GM08714 (cell line): Measurements from ENCODE around the gene DYNLRB1.

Experiments used
- H3K4me3 ChIP-seq: fragments of 200-500 bp; sonication (Bioruptor generic); 2 replicates; pipeline ENCODE4 v1.5.1; 2014; ENCODE audit warnings: mild to moderate bottlenecking, low read length, inconsistent platforms
- ZNF274 ChIP-seq: IDR thresholded peaks from 2 replicates; pipeline ENCODE4 v1.6.1; 2012; ENCODE audit warnings: mild to moderate bottlenecking, low read depth, low read length

DYNLRB1 gene

DNA sequence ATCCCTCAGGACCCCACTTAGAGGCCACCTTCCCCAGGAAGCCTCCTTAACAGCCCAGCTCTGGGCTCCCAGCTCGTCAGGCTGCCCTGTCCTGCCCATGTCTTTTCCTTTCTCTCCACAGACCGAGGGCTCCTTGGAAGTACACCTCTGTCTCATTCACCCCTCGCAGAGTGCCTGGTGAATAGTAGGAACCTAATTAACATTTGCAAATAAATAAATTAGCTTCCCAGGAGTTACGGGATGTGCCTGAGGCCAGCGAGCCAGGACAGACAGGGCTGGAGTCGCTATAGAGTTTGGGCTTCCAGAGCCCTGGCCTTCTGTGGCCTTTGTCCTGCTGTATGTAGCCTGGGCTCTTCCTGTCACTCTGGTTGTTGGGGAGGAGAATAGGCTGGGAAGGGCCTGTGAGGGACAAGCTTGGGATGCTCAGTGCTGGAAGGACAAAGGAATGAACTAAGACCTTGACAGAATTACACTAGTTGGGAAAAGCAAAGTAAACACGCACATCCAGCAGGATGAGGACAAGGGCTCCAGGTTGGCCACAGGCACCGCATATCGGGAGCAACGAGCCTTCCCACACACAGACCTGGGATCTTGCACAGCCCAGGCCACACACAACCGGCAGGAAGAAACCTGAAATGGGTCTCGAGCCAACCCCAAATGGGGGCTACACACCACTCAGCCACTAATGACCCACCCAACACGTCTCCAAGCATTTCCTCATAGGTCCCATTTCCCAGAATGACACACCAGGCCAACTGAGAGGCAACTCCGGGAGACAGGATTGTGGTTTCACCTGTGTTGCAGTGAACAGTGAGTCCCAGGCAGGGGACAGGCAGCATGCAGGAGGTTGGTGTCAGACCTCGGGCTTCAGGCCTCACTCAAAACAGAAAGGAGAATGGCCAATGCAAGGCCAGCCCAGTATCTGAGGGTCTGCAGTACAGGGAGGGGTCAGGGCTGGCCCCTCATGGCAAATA is 52.0 kb downstream of the DYNLRB1 start:
- H3K4me3 ChIP-seq = no peak overlapping the region
- TF ChIP-seq ZNF274 = no peak

DNA sequence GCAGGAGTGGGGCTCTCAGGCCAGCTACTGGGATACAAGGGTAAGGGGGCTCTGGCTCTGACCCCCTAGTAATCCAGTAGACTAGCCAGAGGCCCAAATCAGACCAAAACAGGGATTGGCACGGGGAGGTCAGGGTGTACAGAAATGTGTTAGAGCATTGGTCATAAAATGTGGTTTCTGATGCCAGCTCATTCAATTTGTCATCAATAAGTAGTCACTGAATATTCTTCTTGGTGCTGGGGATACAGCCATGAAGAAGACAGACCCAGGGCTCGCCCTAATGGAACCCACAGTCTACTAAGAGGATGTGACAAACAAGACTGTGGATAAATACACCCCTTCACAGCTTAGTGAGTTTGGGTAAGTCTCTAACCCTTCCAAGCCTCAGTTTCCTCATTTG is 53.4 kb downstream of the DYNLRB1 start:
- no peak overlapping the region for H3K4me3 ChIP-seq
- TF ChIP-seq ZNF274 = no peak

DNA sequence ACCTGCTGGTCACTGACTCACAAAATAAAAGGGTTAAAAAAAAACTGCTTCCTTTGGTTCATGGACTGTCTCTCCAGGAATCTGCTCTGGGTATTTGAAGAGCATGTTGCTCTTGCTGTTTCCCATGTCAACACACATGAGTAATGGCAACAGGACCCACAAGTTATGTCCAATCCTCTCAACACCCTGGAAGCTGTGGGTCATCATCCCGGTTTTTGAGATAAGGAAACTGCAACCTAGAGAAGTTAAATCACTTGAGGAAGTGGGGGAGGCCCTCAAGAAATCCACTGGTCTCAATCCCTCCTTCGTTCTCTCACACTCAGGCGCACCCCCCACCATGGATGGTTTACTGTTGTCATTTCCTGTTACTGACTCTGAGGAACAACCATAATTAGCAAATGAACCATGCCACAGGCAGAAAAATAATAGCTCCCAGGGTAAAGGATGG is 54.7 kb downstream of the DYNLRB1 start:
- no peak for TF ChIP-seq ZNF274
- H3K4me3 ChIP-seq = no peak overlapping the region

DNA sequence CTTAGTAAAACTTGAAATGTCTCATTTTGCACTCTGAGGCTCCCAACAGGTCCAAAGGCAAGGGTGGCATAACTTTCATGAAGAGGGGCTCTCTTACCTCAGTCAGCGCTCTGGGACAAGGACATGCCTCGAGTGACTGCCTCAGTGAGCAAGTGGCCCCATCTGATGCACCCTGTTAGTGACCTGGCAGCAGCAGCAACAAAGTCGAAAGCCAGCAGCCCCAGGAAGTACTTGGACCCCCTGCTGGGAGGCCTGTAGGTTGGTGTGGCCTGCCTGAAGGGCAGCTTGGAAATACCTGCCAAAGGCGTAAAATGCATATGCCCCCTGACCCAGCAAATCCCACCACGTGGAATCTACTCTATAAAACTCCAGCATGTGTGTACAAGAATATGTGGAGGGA is 55.5 kb downstream of the DYNLRB1 start:
- no peak overlapping the region for H3K4me3 ChIP-seq
- no peak for TF ChIP-seq ZNF274

DNA sequence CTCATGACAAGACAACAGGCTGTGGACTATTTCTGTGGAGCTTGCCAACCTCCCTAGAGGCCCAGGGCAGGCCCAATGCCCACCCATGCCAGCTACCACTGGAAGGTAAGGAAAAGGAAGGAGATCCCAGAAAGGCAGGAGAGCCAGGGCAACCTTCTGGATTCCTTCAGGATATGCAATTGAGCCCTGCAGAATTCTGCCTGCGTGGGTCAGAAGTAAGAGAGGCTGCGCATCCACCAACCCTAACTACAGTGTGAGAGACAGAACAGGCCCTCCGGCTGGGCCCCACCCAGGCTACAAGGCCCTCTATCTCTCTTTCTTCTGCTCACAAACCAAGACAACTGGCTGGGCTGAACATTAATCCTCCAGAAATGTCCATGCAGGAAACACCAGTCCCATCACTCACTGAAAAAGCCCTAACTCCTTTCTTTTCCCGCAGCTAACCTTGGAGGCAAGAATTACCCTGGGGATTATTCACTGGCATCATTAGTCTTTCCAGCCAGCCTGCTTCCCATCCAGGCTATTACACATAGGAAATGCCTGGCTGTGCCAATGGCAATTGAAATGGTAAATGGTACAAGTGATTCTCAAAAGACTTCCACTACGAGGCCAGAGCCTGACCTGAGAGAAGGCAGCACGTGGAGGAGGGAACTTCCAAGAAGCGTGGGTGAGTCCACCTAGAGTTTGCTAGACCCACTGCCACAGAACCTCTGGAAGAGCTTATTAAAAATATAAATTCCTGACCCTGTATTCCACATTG is 57.5 kb downstream of the DYNLRB1 start:
- H3K4me3 ChIP-seq = no peak overlapping the region
- no peak for TF ChIP-seq ZNF274

DNA sequence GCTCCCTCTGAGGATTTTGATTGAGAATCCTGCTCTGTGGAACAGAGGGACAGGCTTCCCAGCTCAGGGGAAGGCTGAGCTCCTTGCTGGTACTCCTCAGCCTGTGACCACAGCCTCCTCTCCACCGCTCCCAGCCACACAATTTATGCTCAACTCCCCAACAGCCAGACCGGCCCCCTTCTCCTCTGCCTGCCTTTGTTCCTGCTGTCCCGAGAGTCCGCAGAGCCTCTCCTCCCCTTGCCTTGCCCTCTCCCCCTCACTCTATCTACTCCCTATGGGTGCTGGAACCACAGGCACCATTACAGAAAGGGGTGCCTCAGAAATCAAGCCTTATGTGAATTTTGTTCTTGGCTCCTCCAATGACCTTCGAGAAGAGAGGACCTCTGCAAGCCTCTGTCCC is 58.2 kb downstream of the DYNLRB1 start:
- no peak overlapping the region for H3K4me3 ChIP-seq
- no peak for TF ChIP-seq ZNF274

DNA sequence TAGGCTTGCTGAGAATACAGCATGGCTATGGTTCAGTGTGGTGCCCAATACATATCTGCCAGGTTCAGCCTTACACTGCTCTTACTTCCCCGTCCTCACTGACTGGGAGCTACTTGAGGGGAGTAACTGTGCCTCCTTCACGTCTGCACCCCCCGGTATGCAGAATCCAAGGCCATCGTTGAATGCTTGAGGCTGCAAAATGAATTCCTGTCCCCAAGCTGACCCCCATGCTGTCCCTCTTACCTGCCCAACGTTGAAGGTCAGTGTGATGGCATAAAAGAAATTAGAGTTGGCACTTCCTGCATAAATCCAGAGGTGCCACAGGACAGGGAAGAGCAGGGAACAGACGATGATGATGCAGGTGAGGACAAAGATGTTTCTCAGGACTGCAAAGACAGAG is 58.6 kb downstream of the DYNLRB1 start:
- TF ChIP-seq ZNF274 = no peak
- no peak overlapping the region for H3K4me3 ChIP-seq

DNA sequence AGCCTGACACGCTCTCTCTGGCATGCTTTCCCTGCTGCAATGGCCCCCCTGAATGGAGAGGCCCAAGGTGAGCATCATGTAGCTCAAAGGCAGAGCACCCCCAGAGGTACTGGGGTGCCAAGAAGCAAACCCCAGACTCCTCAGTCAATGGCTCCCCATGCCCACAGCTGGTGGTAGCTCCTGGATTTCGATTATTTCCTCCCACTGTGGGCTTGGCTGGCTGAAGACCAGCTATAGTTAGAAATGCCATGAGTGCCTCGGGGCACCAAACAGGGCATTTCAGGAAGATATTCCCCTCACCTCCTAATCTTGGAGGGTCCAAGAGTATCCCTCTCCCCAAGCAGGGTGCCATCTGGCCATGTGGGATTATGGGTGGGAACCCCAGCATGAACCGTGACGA is 59.0 kb downstream of the DYNLRB1 start:
- no peak for TF ChIP-seq ZNF274
- H3K4me3 ChIP-seq = no peak overlapping the region

DNA sequence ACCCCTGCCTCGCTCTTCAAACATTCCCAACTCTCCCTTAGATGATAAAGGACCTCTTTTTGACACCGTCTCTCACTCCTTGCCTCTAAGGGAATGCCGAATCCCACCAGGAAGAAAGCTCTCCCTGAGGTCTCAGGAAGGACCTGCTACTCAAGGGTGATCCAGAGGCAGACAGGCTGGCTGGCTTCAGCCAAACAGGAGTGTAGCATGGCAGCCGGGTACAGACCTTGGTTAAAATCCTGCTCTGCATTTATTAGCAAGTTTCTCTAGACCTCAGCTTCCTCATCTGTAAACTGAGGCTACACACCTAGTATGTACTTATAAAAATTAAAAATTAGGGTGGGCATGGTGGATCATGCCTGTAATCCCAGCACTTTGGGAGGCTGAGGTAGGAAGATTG is 59.5 kb downstream of the DYNLRB1 start:
- TF ChIP-seq ZNF274 = no peak
- H3K4me3 ChIP-seq = no peak overlapping the region

DNA sequence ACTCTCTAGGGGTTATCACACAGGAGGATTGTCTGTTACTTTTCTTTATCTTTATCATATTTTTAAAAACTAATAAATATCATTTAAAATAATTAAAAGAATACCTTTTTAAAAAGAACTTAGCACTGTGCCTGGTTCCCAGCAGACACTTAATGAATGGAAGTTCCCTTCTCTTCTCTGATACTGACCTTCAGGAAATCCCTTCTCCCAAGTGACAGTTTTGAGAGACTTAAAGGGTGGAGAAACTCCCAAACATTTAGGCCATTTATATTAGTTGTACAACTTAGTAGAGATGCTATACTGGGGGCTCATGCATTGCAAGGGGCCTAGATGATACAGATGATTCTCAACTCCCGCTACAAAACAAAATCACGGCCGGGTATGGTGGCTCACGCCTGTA is 60.8 kb downstream of the DYNLRB1 start:
- TF ChIP-seq ZNF274 = no peak
- no peak overlapping the region for H3K4me3 ChIP-seq

DNA sequence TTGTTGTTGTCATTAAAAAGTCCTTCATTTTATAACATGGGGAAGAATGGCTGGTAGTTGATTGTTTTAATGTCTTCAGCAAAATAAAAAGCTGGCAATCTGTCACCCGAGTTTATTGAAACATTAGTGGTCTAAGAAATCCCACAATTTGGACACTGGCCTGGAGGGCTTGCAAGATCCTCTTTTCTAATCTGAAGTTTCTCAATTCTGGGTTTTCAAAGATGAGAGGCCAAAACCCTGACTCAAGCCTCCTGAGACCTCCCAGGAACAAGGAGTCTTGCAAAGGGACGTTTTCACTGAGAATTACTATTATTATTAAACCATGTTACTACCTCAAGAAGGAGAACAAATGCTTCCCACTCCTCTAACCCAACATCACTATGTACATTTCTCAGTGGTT is 61.8 kb downstream of the DYNLRB1 start:
- no peak for TF ChIP-seq ZNF274
- no peak overlapping the region for H3K4me3 ChIP-seq

DNA sequence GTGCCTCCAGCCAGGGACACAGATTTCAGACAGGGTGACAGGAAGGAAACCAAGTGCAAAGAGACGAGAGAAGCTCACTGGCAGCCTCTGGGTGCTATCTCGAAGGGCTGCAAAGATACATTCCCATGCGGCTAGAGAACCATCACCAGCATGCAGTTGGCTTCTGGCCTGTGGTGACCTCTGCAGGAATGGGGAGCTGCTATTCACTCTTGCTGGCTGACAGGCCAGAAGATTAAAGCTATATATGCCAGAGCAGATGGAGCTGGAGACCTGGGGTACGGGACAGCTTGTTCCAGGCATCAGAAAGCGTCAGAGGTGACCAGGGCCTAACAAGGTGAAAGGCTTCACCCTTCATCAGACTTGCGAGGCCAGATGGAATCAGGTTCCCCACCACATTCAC is 62.3 kb downstream of the DYNLRB1 start:
- TF ChIP-seq ZNF274 = no peak
- H3K4me3 ChIP-seq = no peak overlapping the region

DNA sequence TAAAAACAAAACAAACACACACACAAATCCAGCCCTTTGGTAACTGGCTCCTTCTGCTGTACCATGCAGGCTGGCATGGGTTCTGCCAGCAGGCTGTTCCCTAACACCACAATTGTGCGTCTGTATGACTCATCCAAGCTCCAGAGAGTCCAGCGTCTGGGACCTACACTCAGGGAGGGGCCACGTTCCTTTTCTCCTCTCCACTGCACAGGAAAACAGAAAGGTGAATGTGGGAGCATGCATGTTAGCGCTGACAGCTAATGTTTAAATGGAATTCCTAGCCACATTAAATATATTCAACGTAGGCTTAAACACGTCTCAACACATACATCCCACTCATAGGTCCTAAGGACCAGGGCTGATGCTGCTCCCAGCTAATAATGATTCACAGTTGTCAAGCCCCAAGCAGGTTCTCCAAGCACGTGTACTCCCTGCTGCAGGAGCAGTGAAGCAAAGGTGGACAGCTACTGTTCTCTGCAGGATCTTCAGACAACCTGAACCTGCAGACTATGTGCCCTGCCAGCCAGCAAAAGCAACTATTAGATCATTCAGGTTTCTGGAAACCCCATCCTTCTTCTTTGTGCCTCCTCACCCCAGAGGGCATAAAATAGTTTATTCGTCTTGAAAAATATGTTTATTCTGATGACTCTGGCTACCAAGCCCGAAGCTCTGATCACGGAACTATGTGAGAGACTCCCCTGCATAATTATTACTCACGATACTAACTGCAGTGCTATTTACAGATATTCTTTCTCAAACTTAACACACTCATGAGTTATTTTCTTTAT is 63.2 kb downstream of the DYNLRB1 start:
- H3K4me3 ChIP-seq = no peak overlapping the region
- no peak for TF ChIP-seq ZNF274
